C1 segment of cervical spinal cord (tissue), 14 donors: ENCODE data around the gene BCKDHA.
"Not testable (repeated sequence)": the region's sequence is repeated elsewhere in the genome, so short reads cannot be mapped to it uniquely, and the experiment has no call there.

ENCODE experiments used
- DNase-seq, 14 donors: peaks; one replicate each; lab custom pipeline; 2025; lab: John Stamatoyannopoulos, UW

The BCKDHA gene

GRCh38 chr19:41425174-41426115 lies 27.8 kb downstream of the BCKDHA start:
- no peak for DNase-seq

- no peak for DNase-seq
Observed at GRCh38 chr19:41426116-41426841, 28.7 kb downstream of the BCKDHA start.

DNA sequence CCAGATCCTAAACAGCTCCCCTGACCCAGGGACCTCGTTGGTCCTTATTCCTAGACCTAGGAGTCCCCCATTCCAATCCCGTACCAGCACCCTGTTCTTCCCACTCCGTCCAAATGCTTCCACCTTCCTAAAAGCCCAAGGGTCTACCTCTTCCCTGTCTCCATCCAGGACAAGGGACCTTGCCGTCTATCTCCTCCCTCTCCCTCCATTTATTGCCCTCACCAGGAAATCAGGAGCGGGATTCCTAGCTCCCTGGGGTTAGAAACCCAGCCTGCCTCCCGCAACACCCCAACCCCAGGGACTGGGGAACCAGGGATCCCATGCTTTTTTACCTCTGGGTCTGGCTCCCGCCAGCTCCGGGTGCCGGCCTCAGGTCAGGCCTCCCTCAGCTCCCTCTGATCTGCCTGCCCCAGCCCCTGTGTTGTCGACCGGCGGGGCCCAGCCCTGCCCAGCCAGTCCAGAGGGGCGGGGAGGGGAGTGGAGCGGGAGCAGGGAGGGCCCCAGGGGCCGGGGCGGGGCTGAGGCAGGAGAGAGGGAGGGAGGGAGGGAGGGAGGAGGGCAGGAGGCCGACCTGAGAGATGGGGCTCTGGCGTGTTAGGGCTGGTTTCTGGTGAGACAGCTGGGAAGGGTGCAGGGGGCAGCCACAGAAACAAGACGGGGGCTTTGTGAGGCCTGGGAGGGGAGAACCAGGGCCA lies 29.5 kb downstream of the BCKDHA start, which contains the start of gene B3GNT8:
Gene B3GNT8 (minus strand): TSS at position 423 of the 695 bp plus-strand sequence. CDS start 596 bp downstream, outside the sequence.
- peak in 2 of 14 donors; percentile 7 to 48 for DNase-seq

GRCh38 chr19:41427647-41428480 lies 30.2 kb downstream of the BCKDHA start:
- peak in 1 of 14 donors; percentile 48 for DNase-seq

DNA sequence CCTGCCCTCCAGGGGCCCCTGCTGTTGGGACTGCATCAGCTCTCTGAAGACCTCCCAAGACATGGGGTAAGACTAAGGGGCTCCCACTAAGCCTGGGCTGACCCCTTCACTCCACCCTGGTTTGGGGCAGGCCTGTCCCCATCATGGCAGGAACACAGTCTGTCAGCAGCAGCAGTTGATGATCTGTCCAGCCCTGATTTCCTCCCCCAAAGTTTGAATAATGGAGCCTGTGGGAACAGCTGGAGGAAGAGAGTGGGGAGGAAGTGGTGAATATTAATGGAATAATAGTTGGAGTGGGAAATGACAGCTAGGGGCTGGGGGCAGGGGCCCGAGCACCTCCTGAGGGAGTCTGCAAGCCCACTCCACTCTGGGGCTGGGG lies 30.9 kb downstream of the BCKDHA start:
- DNase-seq: no peak

DNA sequence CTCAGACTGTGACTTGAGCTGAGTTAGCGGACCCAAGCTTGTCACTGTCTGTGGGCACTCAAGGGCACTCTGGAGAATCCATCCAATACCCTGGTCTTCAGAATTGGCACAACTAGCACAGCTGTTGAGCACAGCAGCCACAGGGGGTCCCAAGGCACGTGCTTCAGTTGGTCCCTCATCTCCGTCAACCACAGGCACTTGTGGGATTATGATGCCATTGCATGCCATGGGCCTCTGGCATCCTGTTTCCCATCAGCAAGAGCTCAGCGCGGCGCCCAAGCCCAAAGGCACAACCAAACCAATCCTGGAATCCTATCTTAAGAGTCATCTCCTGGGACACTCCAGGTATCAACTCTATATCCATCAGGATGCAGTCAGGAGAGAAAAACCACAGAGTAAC lies 33.3 kb downstream of the BCKDHA start:
- DNase-seq: no peak

DNA sequence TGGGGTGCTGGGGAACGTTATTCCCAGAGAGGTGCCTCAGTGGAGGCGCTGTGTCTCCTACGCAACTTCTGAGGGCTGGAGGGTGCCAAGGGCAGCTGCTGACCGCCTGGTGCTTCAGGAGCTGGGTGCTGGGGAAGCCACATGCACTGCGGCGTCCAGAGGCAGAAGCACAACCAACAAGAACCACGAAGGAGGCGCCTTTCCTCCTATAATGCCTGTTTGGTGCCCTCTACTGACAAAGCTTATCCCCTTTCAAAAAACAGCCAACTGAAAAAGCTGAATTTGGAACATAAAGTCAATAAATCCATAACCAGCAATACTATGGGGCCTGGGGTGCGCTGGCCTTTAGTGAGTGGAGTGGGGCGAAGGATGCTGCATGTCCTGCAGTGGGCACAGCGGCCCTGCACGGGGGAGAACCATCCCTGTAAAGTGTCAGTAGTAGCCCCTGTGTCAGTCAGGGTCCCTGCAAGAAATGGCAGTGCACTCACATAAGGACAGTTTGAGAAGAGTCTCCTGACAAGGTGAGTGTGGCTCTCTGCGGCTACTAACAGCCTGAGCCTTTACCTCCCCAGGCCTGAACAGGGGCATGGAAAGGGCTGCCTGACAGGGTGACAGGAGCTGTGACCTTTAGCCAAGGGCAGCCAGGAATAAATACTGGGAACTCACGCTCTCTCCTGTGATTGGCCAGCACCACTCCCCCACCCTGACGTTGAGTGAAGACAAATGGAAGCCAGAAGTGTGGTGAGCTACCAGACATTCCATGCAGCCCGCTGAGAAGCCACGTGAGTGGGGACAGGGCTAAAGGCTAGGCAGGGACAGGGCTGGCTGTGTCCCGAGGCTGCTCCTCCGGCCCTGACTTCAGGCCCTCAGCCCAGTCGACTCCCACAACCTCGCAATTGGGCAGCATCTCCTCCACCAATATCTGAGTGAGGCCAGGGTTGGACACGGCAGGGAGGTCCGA lies 34.1 kb downstream of the BCKDHA start:
- DNase-seq: peak in 2 of 14 donors; percentile 4 to 7

DNA sequence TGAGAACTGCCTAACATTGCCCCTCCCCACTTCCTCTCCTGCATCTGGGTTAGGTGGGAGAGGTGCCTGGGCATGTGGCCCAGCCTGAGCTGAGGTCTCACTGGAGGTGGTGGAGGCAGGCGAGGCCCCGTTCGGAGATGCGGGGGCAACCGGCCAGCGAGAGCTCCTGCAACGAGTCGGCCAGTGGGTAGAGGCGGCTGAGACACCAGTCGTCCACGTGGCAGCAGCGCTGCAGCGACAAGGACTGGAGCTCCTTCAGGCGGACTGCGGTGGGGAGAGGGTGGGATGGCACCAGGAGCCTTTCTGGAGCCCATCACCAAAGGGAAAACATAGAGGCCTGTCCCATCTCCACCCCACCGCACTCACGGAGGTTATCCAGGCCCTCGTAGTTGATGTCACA lies 35.6 kb downstream of the BCKDHA start:
- no peak for DNase-seq

DNA sequence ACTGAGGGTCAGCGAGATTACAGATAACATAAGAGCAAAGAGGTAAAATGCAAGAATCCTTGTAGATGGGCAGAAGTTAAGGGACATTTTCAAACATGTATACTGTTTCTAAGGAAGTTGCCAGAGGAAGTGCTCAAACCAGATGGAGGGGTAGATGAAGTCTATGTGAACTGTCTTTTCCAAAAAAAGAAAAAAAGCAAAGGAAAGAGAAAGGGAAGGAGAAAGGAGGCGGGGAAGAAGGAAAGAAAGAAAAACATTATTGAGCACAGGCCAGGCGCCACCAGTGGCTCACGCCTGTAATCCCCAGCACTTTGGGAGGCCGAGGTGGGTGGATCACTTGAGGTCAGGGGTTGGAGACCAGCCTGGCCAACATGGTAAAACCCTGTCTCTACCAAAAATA lies 36.8 kb downstream of the BCKDHA start:
- DNase-seq: no peak

DNA sequence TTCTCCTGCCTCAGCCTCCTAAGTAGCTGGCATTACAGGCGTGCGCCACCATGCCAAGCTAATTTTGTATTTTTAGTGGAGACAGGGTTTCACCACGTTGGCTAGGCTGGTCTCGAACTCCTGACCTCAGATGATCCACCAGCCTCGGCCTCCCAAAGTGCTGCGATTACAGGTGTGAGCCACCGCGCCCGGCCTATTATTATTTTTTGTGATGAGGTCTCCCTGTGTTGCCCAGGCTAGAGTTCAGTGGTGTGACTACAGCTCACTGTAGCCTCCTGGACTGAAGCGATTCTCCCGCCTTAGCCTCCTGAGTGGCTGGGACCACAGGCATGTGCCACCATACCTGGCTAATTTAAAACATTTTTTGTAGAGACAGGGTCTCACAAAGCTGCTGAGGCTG lies 37.8 kb downstream of the BCKDHA start:
- DNase-seq: not testable (repeated sequence)

GRCh38 chr19:41435936-41436673 lies 38.5 kb downstream of the BCKDHA start:
- DNase-seq: no peak

- no peak for DNase-seq
Observed at GRCh38 chr19:41436674-41436951, 39.0 kb downstream of the BCKDHA start.

- no peak for DNase-seq
Observed at GRCh38 chr19:41437944-41438574, 40.4 kb downstream of the BCKDHA start.

DNA sequence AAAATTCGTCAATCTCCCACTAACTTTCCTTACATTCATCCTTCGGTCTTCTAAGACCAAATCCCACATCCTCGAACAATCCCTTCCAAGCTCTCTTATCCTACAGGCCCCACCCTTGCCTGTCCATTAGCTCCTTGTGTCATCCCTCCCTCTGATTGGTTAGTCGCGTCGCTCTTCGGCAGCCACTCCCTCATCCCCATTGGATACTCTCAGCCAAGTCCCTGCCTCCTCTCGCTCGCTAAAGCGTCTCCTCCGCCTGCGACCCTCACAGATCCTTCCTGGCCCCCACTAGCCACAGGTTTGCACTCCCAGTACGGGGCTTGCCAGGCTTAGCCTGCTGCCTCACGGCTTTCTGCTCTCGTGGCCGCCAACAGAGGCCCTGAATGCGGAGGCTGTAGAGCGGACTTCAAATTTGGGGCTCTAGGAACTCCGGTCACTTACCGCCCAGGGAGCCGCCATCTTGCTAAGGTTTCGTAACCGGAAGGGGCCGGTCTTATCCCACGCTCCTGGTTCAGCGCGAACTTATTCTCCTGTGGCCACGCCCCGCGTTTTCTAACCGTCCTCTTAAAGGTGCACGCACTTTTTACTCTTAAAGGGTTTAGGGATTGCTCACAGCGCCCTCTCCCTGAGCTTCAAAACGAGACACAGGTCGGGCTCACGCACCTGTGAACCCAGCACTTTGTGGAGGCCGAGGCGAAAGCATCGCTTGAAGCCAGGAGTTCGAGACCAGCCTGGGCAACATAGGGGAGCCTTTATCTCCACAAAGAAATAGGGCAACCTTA lies 42.0 kb downstream of the BCKDHA start, which contains the start of gene DMAC2:
Gene DMAC2 (minus strand): TSS at position 472 of the 782 bp plus-strand sequence. CDS start 13 bp downstream, at position 459.
- peak; percentile 72 to 99 (median 95) for DNase-seq

GRCh38 chr19:41441321-41441945 lies 43.8 kb downstream of the BCKDHA start:
- no peak for DNase-seq

GRCh38 chr19:41442473-41443355 lies 45.1 kb downstream of the BCKDHA start, which contains the start of gene ERICH4:
Gene ERICH4 (plus strand): TSS chr19:41443156. CDS start chr19:41443170, 14 bp downstream.
- no peak for DNase-seq
